ENCODE results near the gene RETREG1.

The RETREG1 gene

DNA sequence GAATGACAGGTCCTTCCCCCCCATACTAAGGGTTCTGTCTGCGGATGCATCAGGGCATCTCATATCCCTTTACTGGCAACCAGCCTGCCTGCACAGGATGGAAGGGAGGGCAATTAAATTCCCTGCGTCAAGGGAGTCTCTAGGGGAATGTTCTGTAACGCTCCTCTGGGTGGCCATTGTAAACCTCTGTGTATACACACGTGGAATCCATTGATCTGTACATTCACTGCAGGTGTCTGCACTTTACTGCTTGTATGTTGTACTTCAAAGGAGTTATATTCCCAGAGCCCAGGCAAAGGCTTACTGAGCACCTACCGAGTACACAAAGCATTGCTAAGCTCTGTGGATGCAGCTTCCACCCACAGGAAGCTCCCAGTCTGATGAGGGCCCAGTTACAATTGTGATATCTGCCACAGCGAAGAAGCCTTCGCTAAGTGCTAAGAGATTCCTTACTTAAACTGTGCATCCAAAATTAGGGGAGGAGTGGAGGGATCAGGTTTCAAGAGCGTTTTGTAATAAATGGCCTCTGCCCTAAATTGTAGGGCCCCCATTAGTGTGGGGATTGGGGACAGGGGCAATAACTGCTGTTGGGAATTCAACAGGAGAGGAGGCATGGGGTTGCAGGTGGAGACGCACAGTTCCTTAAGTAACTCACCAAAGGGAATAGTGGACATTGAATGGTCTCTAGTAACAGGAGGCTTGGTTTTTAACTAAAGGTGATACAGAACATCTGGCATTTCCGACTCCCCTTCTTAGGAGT lies 1.5 kb upstream of the RETREG1 start (continued):
- TF ChIP-seq, protein P1, sequence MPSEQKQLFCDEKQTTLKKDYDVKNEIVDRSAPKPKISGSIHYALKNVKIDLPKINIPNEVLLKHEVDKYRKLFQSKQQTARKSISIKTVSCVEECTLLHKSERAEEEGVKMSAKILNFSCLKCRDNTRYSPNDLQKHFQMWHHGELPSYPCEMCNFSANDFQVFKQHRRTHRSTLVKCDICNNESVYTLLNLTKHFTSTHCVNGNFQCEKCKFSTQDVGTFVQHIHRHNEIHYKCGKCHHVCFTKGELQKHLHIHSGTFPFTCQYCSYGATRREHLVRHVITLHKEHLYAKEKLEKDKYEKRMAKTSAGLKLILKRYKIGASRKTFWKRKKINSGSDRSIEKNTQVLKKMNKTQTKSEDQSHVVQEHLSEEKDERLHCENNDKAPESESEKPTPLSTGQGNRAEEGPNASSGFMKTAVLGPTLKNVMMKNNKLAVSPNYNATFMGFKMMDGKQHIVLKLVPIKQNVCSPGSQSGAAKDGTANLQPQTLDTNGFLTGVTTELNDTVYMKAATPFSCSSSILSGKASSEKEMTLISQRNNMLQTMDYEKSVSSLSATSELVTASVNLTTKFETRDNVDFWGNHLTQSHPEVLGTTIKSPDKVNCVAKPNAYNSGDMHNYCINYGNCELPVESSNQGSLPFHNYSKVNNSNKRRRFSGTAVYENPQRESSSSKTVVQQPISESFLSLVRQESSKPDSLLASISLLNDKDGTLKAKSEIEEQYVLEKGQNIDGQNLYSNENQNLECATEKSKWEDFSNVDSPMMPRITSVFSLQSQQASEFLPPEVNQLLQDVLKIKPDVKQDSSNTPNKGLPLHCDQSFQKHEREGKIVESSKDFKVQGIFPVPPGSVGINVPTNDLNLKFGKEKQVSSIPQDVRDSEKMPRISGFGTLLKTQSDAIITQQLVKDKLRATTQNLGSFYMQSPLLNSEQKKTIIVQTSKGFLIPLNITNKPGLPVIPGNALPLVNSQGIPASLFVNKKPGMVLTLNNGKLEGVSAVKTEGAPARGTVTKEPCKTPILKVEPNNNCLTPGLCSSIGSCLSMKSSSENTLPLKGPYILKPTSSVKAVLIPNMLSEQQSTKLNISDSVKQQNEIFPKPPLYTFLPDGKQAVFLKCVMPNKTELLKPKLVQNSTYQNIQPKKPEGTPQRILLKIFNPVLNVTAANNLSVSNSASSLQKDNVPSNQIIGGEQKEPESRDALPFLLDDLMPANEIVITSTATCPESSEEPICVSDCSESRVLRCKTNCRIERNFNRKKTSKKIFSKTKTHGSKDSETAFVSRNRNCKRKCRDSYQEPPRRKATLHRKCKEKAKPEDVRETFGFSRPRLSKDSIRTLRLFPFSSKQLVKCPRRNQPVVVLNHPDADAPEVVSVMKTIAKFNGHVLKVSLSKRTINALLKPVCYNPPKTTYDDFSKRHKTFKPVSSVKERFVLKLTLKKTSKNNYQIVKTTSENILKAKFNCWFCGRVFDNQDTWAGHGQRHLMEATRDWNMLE (tag by site-specific recombination; conservative IDR thresholded peaks at IDR 0.05; ENCODE audit: low read depth), result no peak
- TF ChIP-seq ZNF514 (tag by site-specific recombination; IDR thresholded peaks at IDR 0.05) (no peak), ZNF561 (tag by site-specific recombination; IDR thresholded peaks at IDR 0.05; ENCODE audit: borderline replicate concordance) (no peak), ZNF785 (tag by site-specific recombination; IDR thresholded peaks at IDR 0.05) (no peak), GLIS1 (tag by site-specific recombination; IDR thresholded peaks at IDR 0.05) (peak; percentile 62), ZNF354C (tag by site-specific recombination; IDR thresholded peaks at IDR 0.05; ENCODE audit: borderline replicate concordance, low read depth) (no peak), ZBTB7A (tag by site-specific recombination; IDR thresholded peaks at IDR 0.05; ENCODE audit: low read depth) (no peak), IKZF3 (tag by site-specific recombination; IDR thresholded peaks at IDR 0.05) (0 out of 2 replicates have a peak, but pooled peaks have one; percentile 15), SP3 (tag by site-specific recombination; IDR thresholded peaks at IDR 0.05) (no peak), ZNF843 (tag by site-specific recombination; IDR thresholded peaks at IDR 0.05) (no peak), ZNF629 (tag by site-specific recombination; IDR thresholded peaks at IDR 0.05) (no peak), ZNF529 (tag by site-specific recombination; IDR thresholded peaks at IDR 0.05; ENCODE audit: insufficient replicate concordance) (no peak), EGR2 (tag by site-specific recombination; IDR thresholded peaks at IDR 0.05; ENCODE audit: low read depth) (no peak), BCL11B (tag by site-specific recombination; IDR thresholded peaks at IDR 0.05; ENCODE audit: low read depth) (no peak), ZNF292 (tag by site-specific recombination; IDR thresholded peaks at IDR 0.05; ENCODE audit: borderline replicate concordance, low read depth) (no peak), ZNF658 (tag by site-specific recombination; IDR thresholded peaks at IDR 0.05) (no peak), ZNF501 (tag by site-specific recombination; IDR thresholded peaks at IDR 0.05) (no peak), ZNF155 (tag by site-specific recombination; IDR thresholded peaks at IDR 0.05) (no peak), TCF7L2 (IDR thresholded peaks at IDR 0.05; ENCODE audit: borderline replicate concordance, low read depth, low read length) (no peak), SCRT1 (tag by site-specific recombination; IDR thresholded peaks at IDR 0.05; ENCODE audit: borderline replicate concordance) (no peak)
- TF ChIP-seq, protein P2, sequence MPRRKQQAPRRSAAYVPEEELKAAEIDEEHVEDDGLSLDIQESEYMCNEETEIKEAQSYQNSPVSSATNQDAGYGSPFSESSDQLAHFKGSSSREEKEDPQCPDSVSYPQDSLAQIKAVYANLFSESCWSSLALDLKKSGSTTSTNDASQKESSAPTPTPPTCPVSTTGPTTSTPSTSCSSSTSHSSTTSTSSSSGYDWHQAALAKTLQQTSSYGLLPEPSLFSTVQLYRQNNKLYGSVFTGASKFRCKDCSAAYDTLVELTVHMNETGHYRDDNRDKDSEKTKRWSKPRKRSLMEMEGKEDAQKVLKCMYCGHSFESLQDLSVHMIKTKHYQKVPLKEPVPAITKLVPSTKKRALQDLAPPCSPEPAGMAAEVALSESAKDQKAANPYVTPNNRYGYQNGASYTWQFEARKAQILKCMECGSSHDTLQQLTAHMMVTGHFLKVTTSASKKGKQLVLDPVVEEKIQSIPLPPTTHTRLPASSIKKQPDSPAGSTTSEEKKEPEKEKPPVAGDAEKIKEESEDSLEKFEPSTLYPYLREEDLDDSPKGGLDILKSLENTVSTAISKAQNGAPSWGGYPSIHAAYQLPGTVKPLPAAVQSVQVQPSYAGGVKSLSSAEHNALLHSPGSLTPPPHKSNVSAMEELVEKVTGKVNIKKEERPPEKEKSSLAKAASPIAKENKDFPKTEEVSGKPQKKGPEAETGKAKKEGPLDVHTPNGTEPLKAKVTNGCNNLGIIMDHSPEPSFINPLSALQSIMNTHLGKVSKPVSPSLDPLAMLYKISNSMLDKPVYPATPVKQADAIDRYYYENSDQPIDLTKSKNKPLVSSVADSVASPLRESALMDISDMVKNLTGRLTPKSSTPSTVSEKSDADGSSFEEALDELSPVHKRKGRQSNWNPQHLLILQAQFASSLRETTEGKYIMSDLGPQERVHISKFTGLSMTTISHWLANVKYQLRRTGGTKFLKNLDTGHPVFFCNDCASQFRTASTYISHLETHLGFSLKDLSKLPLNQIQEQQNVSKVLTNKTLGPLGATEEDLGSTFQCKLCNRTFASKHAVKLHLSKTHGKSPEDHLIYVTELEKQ (tag by site-specific recombination; IDR thresholded peaks at IDR 0.05; ENCODE audit: borderline replicate concordance), result no peak
- TF ChIP-seq, protein P3, sequence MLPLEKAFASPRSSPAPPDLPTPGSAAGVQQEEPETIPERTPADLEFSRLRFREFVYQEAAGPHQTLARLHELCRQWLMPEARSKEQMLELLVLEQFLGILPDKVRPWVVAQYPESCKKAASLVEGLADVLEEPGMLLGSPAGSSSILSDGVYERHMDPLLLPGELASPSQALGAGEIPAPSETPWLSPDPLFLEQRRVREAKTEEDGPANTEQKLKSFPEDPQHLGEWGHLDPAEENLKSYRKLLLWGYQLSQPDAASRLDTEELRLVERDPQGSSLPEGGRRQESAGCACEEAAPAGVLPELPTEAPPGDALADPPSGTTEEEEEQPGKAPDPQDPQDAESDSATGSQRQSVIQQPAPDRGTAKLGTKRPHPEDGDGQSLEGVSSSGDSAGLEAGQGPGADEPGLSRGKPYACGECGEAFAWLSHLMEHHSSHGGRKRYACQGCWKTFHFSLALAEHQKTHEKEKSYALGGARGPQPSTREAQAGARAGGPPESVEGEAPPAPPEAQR (tag by site-specific recombination; IDR thresholded peaks at IDR 0.05), result no peak
- TF ChIP-seq, protein P4, sequence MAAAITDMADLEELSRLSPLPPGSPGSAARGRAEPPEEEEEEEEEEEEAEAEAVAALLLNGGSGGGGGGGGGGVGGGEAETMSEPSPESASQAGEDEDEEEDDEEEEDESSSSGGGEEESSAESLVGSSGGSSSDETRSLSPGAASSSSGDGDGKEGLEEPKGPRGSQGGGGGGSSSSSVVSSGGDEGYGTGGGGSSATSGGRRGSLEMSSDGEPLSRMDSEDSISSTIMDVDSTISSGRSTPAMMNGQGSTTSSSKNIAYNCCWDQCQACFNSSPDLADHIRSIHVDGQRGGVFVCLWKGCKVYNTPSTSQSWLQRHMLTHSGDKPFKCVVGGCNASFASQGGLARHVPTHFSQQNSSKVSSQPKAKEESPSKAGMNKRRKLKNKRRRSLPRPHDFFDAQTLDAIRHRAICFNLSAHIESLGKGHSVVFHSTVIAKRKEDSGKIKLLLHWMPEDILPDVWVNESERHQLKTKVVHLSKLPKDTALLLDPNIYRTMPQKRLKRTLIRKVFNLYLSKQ (tag by site-specific recombination; IDR thresholded peaks at IDR 0.05; ENCODE audit: borderline replicate concordance), result no peak
- TF ChIP-seq, protein P5, sequence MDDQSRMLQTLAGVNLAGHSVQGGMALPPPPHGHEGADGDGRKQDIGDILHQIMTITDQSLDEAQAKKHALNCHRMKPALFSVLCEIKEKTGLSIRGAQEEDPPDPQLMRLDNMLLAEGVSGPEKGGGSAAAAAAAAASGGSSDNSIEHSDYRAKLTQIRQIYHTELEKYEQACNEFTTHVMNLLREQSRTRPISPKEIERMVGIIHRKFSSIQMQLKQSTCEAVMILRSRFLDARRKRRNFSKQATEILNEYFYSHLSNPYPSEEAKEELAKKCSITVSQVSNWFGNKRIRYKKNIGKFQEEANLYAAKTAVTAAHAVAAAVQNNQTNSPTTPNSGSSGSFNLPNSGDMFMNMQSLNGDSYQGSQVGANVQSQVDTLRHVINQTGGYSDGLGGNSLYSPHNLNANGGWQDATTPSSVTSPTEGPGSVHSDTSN (CRISPR knock-in tag; IDR thresholded peaks at IDR 0.05), result no peak
- TF ChIP-seq, protein P6, sequence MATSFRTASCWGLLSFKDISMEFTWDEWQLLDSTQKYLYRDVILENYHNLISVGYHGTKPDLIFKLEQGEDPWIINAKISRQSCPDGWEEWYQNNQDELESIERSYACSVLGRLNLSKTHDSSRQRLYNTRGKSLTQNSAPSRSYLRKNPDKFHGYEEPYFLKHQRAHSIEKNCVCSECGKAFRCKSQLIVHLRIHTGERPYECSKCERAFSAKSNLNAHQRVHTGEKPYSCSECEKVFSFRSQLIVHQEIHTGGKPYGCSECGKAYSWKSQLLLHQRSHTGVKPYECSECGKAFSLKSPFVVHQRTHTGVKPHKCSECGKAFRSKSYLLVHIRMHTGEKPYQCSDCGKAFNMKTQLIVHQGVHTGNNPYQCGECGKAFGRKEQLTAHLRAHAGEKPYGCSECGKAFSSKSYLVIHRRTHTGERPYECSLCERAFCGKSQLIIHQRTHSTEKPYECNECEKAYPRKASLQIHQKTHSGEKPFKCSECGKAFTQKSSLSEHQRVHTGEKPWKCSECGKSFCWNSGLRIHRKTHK (tag by site-specific recombination; IDR thresholded peaks at IDR 0.05), result no peak
